ENCODE results near the gene P2RY14.

- TF ChIP-seq CTCF (IDR thresholded peaks at IDR 0.05; ENCODE audit: low read depth, low read length) (no peak), EZH2phosphoT487 (IDR thresholded peaks at IDR 0.05; ENCODE audit: low read depth) (no peak)
Observed at GRCh38 chr3:151297429-151297828, 19.1 kb upstream of the P2RY14 start.
